KMS-11 (cell line): ENCODE results near the gene SPATS2.
A peak's percentile ranks its signal among the peaks of the same experiment; 100 is the strongest.

ENCODE experiments used
- H2AFZ ChIP-seq: fragments of 200-600 bp; sonication (generic); 2 replicates; pipeline ENCODE4 v1.6.1; 2016; ENCODE audit warnings: antibody characterized with exemption, mixed run types, low read depth
- H3K27ac ChIP-seq: fragments of 200-600 bp; sonication (generic); 2 replicates; pipeline ENCODE4 v1.6.1; 2016; ENCODE audit warnings: mild to moderate bottlenecking, mixed run types
- H3K27me3 ChIP-seq: fragments of 200-600 bp; sonication (generic); 2 replicates; pipeline ENCODE4 v1.6.1; 2017; ENCODE audit warnings: mild to moderate bottlenecking, low read depth, mixed run types, moderate library complexity; ENCODE audit not compliant: insufficient read depth
- H3K36me3 ChIP-seq: fragments of 200-600 bp; sonication (generic); 2 replicates; pipeline ENCODE4 v1.6.1; 2017; ENCODE audit warnings: mild to moderate bottlenecking, mixed run types; ENCODE audit not compliant: insufficient read depth
- H3K4me1 ChIP-seq: fragments of 200-600 bp; sonication (generic); 2 replicates; pipeline ENCODE4 v1.6.1; 2016; ENCODE audit warnings: mild to moderate bottlenecking, low read depth, mixed run types; ENCODE audit not compliant: poor library complexity, severe bottlenecking
- H3K4me2 ChIP-seq: fragments of 200-600 bp; sonication (generic); 2 replicates; pipeline ENCODE4 v1.7.0; 2016; ENCODE audit warnings: mild to moderate bottlenecking, mixed run types
- H3K4me3 ChIP-seq: fragments of 200-600 bp; sonication (generic); IDR thresholded peaks from 2 replicates; pipeline ENCODE4 v1.6.1; 2017; ENCODE audit warnings: low read depth, low read length, mixed read lengths; ENCODE audit not compliant: insufficient read depth
- H3K79me2 ChIP-seq: fragments of 200-600 bp; sonication (generic); 2 replicates; pipeline ENCODE4 v1.6.1; 2016; ENCODE audit warnings: low read depth, mixed run types; ENCODE audit not compliant: insufficient read depth
- H3K9ac ChIP-seq: fragments of 200-600 bp; sonication (generic); 2 replicates; pipeline ENCODE4 v1.6.1; 2016; ENCODE audit warnings: mild to moderate bottlenecking, mixed run types
- H4K20me1 ChIP-seq: fragments of 200-600 bp; sonication (generic); 2 replicates; pipeline ENCODE4 v1.6.1; 2016; ENCODE audit warnings: mild to moderate bottlenecking, mixed run types; ENCODE audit not compliant: insufficient read depth
- CTCF ChIP-seq: fragments of 200-600 bp; sonication (generic); conservative IDR thresholded peaks from 2 replicates; pipeline ENCODE4 v1.6.1; 2017; ENCODE audit warnings: low read depth, mild to moderate bottlenecking, antibody characterized with exemption, low read length, moderate library complexity, mixed read lengths

SPATS2 gene

GRCh38 chr12:49365542-49365941 is 1.7 kb upstream of the SPATS2 start:
- no peaks in the 10 kb centered on the region; the same call in 1 of the 2 replicates for H4K20me1 ChIP-seq
- H2AFZ ChIP-seq, result peak overlapping the region; percentile 86
- H3K36me3 ChIP-seq, result no peaks in the 10 kb centered on the region
- H3K4me1 ChIP-seq, result peaks cover 37% of the 10 kb centered on the region
- peak overlapping the region; percentile 81 for H3K27ac ChIP-seq
- H3K27me3 ChIP-seq, result no peaks in the 10 kb centered on the region
- peak overlapping the region; percentile 93; the same call in 1 of the 2 replicates for H3K9ac ChIP-seq
- H3K79me2 ChIP-seq, result peaks cover 40% of the 10 kb centered on the region
- H3K4me3 ChIP-seq, result no peak overlapping the region
- TF ChIP-seq CTCF, result no peak
- peak overlapping the region; percentile 85 for H3K4me2 ChIP-seq

DNA sequence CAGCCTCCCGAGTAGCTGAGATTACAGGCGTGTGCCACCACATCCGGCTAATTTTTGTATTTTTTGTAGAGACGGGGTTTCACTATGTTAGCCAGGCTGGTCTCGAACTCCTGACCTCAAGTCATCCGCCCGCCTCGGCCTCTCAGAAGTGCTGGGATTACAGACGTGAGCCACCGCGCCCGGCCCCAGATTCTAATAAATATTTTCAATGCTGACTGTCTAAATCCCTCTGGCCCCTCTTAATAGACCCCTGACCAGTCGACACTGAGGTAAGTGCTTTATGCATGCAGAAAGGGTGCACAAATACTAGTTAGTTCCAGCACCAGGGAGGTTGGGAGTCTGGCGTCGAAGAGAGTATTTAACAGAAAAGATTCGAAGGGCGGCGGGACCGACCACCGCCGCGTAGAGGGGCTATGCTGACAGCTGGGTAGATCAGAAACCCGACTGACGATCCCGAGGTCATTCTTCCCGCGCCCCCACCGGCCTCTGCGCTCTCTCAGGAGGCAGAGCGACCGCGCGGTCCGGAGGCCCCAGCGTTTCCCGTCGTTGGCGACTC is 1.1 kb upstream of the SPATS2 start:
- TF ChIP-seq CTCF, result no peak
- H3K36me3 ChIP-seq, result no peaks in the 10 kb centered on the region
- peak overlapping the region; percentile 85 for H3K4me2 ChIP-seq
- peaks cover 47% of the 10 kb centered on the region for H3K79me2 ChIP-seq
- H2AFZ ChIP-seq, result peak overlapping the region; percentile 86
- no peak overlapping the region for H3K4me3 ChIP-seq
- peak overlapping the region; percentile 81 for H3K27ac ChIP-seq
- peaks cover 43% of the 10 kb centered on the region for H3K4me1 ChIP-seq
- H4K20me1 ChIP-seq, result peaks cover 2% of the 10 kb centered on the region; the same call in 1 of the 2 replicates
- no peaks in the 10 kb centered on the region for H3K27me3 ChIP-seq
- H3K9ac ChIP-seq, result peak overlapping the region; percentile 93

DNA sequence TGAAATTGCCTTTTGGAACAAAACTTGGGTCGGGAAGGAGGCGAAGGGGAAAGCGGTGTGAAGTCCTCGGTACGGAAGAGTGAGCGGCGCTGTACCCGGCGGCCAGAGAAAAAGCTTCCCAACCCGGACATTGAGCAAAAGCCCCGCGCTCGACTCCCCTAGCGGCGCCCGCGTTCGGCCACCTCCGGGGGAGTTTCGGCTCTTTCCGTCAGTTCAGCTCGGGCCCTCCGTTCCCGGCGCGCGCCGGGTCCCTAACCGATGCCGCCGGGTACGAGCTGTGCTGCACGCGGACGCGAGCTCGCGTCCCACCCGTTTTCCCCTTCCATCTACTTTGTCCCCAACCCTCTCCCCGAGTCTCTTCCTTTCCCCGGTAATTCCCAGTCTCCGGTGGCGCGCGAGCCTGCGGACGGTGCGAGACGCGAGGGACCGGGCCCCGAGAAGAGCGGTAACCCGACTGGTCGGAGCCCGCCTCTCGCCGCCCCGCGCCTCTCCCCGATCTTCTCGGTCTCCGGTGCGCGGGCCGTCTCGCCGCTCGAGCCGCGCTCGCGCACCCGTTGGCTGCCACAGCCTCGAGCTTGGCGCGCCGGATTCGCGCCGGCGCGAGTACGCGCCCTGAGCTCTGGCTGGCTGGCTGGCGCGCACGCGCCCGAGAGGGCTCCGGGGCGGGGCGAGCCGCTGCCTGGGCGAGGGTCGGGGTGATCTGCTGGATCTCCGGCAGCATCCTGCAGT is 446 bp upstream of the SPATS2 start:
- Histone ChIP-seq H3K27me3 (no peaks in the 10 kb centered on the region), H3K4me2 (peak overlapping the region; percentile 85), H2AFZ (peak overlapping the region; percentile 86), H3K9ac (peak overlapping the region; percentile 93), H4K20me1 (peaks cover 4% of the 10 kb centered on the region; the same call in 1 of the 2 replicates), H3K4me1 (peaks cover 48% of the 10 kb centered on the region), H3K4me3 (peak overlapping the region; percentile 39), H3K36me3 (no peaks in the 10 kb centered on the region), H3K27ac (peak overlapping the region; percentile 81), H3K79me2 (peaks cover 53% of the 10 kb centered on the region)
- TF ChIP-seq CTCF, result no peak

GRCh38 chr12:49368240-49368600 is 958 bp downstream of the SPATS2 start:
- no peaks in the 10 kb centered on the region for H3K36me3 ChIP-seq
- H3K4me1 ChIP-seq, result peaks cover 56% of the 10 kb centered on the region
- peaks cover 67% of the 10 kb centered on the region for H3K79me2 ChIP-seq
- no peak for TF ChIP-seq CTCF
- no peaks in the 10 kb centered on the region for H3K27me3 ChIP-seq
- peaks cover 9% of the 10 kb centered on the region; the same call in 1 of the 2 replicates for H4K20me1 ChIP-seq
- H3K4me3 ChIP-seq, result no peak overlapping the region
- H3K27ac ChIP-seq, result peak overlapping the region; percentile 81
- no peak overlapping the region for H2AFZ ChIP-seq
- peak overlapping the region; percentile 93 for H3K9ac ChIP-seq
- H3K4me2 ChIP-seq, result peak overlapping the region; percentile 69
